GM19043 (cell line): Measurements from ENCODE around the gene PLEKHA4.
"Not testable (repeated sequence)": the region's sequence is repeated elsewhere in the genome, so short reads cannot be mapped to it uniquely, and the experiment has no call there.

Experiments
- ATAC-seq: cut with Tn5 transposase; IDR thresholded peaks from one replicate; pipeline ENCODE4 v1.9.1; 2021; ENCODE audit warnings: low read depth; ENCODE audit not compliant: unreplicated experiment

PLEKHA4 gene

DNA sequence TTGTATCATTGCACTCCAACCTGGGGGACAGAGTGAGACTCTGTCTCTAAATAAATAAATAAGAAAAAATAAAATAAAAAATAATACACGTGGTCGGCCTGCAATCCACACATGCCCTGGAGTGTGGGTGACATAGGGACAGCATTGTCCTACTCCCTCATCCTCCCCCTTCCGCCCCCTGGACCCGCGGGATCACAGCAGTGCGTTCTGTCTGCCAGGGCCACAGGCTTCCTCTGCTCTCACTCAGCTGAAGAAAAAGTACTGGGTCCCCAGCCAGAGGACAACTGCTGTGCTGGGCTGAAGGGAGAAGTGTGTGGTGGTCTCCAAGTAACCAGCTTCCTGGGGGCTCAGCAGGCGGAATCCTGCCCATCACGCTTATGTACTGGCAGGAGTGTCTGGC, 63.9 kb downstream of the PLEKHA4 start:
- ATAC-seq = no peak

DNA sequence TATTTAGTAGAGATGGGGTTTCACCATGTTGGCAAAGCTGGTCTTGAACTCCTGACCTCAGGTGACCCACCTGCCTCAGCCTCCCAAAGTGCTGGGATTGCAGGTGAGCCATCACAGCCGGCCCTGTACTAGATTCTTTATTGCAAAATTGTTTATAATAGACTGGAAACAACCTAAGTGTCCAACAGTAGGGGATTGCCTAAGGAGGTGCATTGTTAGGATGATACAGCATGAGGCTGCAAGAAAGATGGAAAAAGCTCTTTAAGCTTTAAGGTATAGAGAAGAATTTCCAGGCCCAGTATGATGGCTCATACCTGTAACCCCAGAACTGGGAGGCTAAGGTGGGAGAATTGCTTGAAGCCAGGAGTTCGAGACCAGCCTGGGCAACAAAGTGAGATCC, 65.8 kb downstream of the PLEKHA4 start:
- no peak for ATAC-seq

DNA sequence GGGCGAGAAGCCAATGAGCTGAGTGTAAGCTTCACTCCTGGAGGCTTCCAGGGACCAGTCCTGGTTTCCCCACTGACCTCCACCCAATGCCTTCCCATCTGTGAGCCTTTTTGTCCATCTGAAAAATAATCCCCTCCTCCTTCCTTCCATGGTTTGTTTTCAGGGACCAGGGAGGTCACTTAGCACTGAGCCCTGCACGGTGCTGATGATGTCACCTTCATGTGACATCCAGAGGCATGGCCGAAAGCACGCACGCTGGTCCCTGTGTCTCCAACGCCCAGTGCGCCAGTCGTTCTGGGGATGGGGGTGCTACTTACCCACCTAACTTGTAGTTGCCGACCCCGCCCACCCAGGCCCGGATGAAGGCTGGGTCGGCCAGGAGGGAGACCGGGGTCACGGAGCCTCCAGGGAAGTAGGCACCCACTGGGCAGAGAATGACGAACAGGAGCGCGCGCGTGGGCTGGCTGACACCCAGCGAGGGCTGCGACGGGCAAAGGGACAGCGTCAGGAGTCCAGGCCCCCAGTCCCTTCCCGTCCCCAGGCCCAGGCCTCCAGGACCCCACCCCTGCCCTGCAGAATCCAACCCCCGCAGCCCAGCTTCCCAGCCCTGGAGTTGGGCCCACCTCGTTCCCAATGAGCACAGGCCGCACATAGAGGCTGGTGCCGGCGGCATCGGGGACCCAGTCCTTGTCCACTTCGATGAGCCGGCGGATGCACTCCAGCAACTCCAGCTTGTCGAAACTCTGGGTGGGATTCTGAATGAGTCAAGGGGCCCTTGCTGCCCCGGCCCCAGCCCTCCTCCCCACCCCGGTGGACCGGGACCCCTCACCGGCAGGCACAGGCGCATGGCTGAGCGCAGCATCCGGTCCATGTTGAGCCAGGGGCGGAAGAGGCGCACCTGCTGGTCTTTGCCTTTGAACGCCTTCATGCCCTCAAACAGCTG, 68.8 kb downstream of the PLEKHA4 start:
- ATAC-seq = no peak

DNA sequence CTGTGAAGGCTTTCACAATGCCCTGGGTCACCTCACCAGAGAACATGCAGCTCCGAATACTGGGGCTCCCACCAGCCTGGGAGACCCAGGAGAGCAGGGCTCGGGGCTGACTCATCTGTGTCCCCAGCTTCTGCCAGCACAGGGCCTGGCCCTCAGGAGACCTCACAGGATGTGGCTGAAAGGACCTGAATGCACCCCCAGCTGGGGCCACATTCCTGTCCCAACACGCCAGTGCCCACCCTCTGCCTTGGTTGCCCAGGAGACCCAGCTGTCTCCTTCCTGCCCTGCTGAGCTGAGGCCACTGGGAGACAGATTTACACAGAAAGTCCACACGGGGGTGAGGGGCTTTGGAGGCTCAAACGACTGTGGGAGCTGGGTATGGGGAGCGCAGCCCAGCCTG, 69.5 kb downstream of the PLEKHA4 start:
- no peak for ATAC-seq

DNA sequence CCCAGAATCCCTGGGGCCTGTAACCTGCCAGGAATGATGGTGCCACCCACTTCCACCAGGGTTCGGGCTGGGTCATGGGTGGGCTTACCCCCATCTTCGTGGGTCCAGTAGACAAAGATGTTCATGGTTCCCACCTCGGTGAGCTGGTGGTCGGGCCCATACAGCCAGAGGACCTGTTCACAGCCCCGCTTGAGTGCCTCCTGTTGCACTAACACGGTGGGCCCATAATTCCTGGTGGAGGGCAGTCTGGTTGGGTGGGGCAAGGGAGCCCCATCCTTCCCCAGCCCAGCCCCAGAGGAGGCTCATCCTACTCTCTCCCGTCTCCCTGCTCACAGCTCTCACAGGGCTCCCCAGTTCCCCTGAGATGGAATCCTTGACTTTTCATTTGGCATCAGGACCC, 71.3 kb downstream of the PLEKHA4 start:
- ATAC-seq = no peak

DNA sequence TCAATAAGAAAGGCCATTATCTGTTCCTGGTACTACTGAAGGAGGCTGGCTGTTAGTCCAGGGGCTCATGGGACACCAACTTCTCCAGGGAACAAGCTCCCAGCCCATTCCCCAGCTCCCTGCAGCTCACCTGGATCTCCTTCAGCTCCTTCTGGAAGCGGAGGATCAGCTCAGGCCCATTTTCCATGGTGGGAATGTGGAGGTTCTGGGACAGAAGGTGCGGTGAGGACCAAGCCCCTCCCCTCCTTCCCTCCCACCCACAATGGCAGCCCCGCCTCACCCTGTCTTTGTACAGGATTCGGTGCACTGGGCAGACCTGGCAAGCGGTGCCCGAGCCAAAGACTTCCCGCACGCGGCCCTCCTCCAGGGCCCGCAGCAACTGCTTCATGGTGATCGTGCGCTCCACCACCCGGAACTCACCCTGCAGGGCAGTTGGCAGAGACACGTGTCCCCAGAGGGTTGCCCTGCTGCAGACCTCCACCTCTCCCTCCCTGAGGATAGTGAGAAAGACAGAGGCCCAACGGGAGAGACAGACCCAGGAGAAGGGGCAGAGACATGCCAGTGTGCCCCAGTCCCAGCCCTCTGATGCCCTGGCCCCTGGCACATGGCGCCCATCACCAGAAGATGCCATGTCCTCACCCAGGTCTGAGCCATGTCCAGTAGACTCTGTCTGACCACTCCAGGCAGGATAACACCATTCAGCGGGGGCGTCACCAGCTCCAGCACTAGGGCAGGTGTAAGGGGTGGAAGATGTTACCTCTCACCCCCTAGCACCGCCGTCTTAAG, 71.9 kb downstream of the PLEKHA4 start:
- ATAC-seq = no peak

DNA sequence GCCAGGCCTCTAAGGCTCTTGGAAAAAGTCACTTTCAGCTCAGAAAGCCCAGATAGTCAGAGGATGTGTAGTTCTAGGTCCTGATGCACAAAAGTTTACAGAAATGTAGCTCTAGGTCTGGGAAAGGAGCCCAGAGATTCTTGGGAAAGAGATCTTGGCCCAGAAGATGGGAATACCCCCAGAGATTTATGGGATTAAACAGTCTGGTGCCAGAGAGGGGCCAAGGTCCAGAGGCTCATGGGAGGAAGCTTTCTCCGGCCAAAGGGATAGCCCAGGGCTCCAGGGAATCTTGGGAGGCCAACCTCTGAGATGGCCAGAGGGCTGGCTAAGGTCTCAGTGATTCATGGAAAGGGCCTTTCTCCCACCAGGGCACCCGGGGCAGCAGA, 72.7 kb downstream of the PLEKHA4 start:
- ATAC-seq = no peak

DNA sequence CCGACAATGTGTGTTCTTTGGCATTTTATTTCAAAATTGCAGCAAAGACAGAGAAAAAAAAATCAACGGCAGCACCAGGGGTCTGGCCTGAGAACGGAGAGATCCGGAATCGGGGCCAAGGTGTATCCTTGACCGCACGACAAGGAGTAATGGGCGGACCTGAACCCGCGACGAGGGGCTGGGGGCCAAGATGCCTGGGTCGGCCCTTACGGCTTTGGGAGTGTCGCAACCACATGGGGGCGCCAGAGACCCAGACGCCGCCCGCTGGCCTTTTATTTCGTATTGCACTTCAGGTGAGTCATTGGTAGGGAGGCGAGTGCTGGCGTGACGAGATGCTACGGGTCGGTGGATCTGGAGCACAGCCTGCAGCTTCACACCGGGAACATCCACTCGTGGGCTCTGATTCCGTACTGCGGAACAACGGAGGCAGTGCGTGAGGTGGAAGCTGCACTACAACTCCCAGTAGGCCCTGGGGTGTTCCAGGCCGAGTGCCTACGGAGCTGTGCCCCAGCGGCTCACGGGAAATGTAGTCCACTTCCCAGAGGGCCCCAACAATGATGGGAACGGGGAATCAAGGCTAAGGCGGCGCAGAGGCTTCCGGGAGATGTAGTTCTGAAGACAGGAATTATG, 73.2 kb downstream of the PLEKHA4 start:
- no peak for ATAC-seq

DNA sequence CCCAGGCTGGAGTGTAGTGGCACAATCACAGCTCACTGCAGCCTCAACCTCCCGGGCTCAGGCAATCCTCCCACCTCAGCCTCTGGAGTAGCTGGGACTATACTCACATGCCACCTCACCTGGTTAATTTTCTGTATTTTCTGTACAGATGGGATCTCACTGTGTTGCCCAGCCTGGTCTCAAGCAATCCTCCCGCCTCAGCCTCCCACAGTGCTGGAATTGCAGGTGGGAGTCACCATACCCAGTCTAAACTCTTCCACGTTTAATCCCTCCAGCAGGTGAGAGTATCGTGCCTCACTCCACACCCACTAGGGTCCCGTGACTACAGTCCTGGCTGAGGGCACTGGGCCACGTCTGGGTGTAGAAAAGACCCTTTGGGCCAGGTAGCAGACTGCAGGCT, 74.1 kb downstream of the PLEKHA4 start:
- no peak for ATAC-seq

DNA sequence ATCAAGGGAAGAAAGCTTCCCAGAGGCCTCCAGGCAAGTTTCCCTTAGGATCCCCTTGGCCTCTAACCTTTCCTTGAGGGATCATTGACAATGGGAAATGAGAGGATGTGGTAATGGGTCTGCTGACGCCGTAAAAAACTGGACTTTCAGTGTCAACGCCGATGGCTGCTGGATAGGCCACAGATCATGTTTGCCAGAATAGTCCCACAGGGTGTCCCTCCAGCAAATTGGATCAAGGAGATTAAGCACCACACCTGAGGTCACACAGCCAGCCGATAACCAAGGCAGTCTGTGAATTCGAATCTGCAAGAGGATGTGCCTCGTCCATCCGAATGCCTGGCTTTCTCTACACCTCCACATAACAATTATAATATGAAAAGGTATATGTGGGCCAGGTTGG, 75.1 kb downstream of the PLEKHA4 start:
- ATAC-seq = no peak

DNA sequence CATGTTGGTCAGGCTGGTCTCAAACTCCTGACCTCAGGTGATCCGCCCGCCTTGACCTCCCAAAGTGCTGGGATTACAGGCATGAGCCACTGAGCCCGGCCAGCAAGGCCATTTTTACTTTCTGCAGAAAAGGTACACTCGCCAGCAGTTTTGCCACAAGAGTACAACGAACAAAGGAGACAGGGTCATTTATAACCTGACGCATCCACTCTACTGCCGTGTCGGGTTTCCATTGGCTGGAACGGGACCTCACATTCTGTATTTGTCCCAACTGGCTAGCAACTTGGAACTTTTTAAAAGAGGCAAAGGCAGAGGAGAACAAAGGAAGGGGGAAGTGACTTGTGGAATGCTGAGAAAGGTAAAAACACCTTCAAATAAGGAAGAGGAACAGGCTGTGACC, 81.1 kb downstream of the PLEKHA4 start:
- ATAC-seq = not testable (repeated sequence)
